ENCODE measurements around the gene CEP135. TPM values are rescaled to one million over a fixed set of nuclear protein-coding genes. Genes with fewer than 3 reads are reported as not detected.

Gene CEP135
- total RNA-seq, 1 experiment from 2014 or later: 13.9 TPM

GRCh38 chr4:55938481-55938880, 10.3 kb upstream of the CEP135 start:
- Histone ChIP-seq H3K27ac (ENCODE audit: insufficient read length, low read depth, low read length) (no peak overlapping the region), H2BK20ac (ENCODE audit: low read depth, low read length, poor library complexity, severe bottlenecking) (no peak overlapping the region), H3K79me1 (ENCODE audit: insufficient read depth, low read depth, low read length, poor library complexity, severe bottlenecking) (no peaks in the 10 kb centered on the region), H3K4me2 (ENCODE audit: insufficient read depth, insufficient read length, low read length) (no peak overlapping the region), H3K27me3 (ENCODE audit: insufficient read depth, low read length) (no peaks in the 10 kb centered on the region), H3K56ac (ENCODE audit: insufficient read length, low read depth, low read length) (no peak overlapping the region), H4K8ac (replicated peaks; ENCODE audit: insufficient read length, low read depth, low read length) (no peak overlapping the region), H3T11ph (ENCODE audit: low read length) (no peak overlapping the region), H4K91ac (ENCODE audit: insufficient read length, low read depth, low read length) (no peak overlapping the region), H2AFZ (ENCODE audit: low read length) (no peak overlapping the region), H4K20me1 (ENCODE audit: control insufficient read depth, insufficient read depth, insufficient read length) (no peaks in the 10 kb centered on the region), H3K14ac (ENCODE audit: insufficient read depth, low read length) (no peak overlapping the region), H3K4me1 (ENCODE audit: insufficient read depth, low read length) (no peaks in the 10 kb centered on the region; the same call in 1 of the 2 replicates), H4K5ac (ENCODE audit: insufficient read length, low read depth, low read length) (no peak overlapping the region), H3K4ac (ENCODE audit: low read depth, low read length) (no peak overlapping the region), H3K18ac (ENCODE audit: insufficient read length, low read depth, low read length) (no peak overlapping the region), H2BK5ac (ENCODE audit: insufficient read length, low read length) (no peak overlapping the region), H3K23ac (ENCODE audit: insufficient read length, low read depth, low read length) (no peak overlapping the region), H2BK12ac (ENCODE audit: insufficient read length, low read depth, low read length) (no peak overlapping the region), H3K9ac (ENCODE audit: extremely low read depth, insufficient read length, low read length) (no peak overlapping the region), H3K23me2 (ENCODE audit: insufficient read length, low read depth, low read length, poor library complexity, severe bottlenecking) (no peaks in the 10 kb centered on the region), H2BK120ac (ENCODE audit: low read depth, low read length, poor library complexity, severe bottlenecking) (no peak overlapping the region), H3K79me2 (ENCODE audit: insufficient read depth, low read length) (no peaks in the 10 kb centered on the region), H2AK5ac (ENCODE audit: insufficient read length, low read length) (no peak overlapping the region), H2BK15ac (ENCODE audit: low read depth, low read length) (no peak overlapping the region), H3K9me3 (ENCODE audit: control insufficient read depth, low read depth, low read length) (no peaks in the 10 kb centered on the region)
- Mint-ChIP-seq H3K27ac (no peak overlapping the region), H3K4me1 (peaks cover 17 to 20% of the 10 kb centered on the region in 2 experiments), H3K27me3 (ENCODE audit: low read depth) (no peaks in the 10 kb centered on the region), H3K4me3 (no peak overlapping the region), H3K36me3 (ENCODE audit: insufficient read depth in 1 of 3, low read depth in 3 of 3) (peaks cover 13 to 32% (median 19%) of the 10 kb centered on the region in 3 experiments), H3K9me3 (peaks cover 25 to 26% of the 10 kb centered on the region in 2 experiments)
- no peak for DNase-seq
- no CpG with 5 or more reads among the region's 1 CpG for WGBS (ENCODE audit: extremely low coverage, insufficient read length, low lambda C conversion rate)
- TF ChIP-seq CTCF (conservative IDR thresholded peaks at IDR 0.05): no peak

All from H9 (cell line).